Esophagus mucosa (tissue), 1 donor: ENCODE data around the gene PLA2G5. TPM values are rescaled to one million over a fixed set of nuclear protein-coding genes. Genes with fewer than 3 reads are reported as not detected.
A peak's percentile ranks its signal among the peaks of the same experiment; 100 is the strongest.
"Not testable (repeated sequence)": the region's sequence is repeated elsewhere in the genome, so short reads cannot be mapped to it uniquely, and the experiment has no call there.

Source experiments
- ATAC-seq: fragments of 200-7000 bp; cut with Tn5 transposase; one replicate; pipeline ENCODE4 v1.9.1; 2020
- total RNA-seq: library from RNA; stranded (reverse); gene quantifications from one replicate; pipeline ENCODE4 v1.2.4, GENCODE V29; 2023
- donor health status: DM: yes; HTN: yes; CAD: no.

The PLA2G5 gene
- total RNA-seq = 0.52 TPM

- no peak for ATAC-seq
Observed at GRCh38 chr1:20069874-20070273, at the start of gene PLA2G5. Gene PLA2G5, plus strand, starts transcription at chr1:20070194. Its CDS starts 14,637 bp downstream, at chr1:20084831.

GRCh38 chr1:20028125-20028524, 41.9 kb upstream of the PLA2G5 start:
- ATAC-seq = no peak

- no peak for ATAC-seq
Observed at GRCh38 chr1:20028726-20029125, 41.3 kb upstream of the PLA2G5 start.

GRCh38 chr1:20029178-20029912, 40.6 kb upstream of the PLA2G5 start:
- no peak for ATAC-seq

- not testable (repeated sequence) for ATAC-seq
Observed at GRCh38 chr1:20030436-20031151, 39.4 kb upstream of the PLA2G5 start.

- ATAC-seq = no peak
Observed at GRCh38 chr1:20031161-20031560, 38.8 kb upstream of the PLA2G5 start.

GRCh38 chr1:20031836-20032235, 38.2 kb upstream of the PLA2G5 start:
- ATAC-seq = no peak

GRCh38 chr1:20032425-20032824, 37.6 kb upstream of the PLA2G5 start:
- ATAC-seq = no peak

- no peak for ATAC-seq
Observed at GRCh38 chr1:20033420-20033819, 36.6 kb upstream of the PLA2G5 start.

- ATAC-seq = no peak
Observed at GRCh38 chr1:20035114-20035513, 34.9 kb upstream of the PLA2G5 start.

GRCh38 chr1:20037877-20038276, 32.1 kb upstream of the PLA2G5 start:
- ATAC-seq = peak; percentile 71

- no peak for ATAC-seq
Observed at GRCh38 chr1:20047096-20047495, 22.9 kb upstream of the PLA2G5 start.

- no peak for ATAC-seq
Observed at GRCh38 chr1:20048563-20048962, 21.4 kb upstream of the PLA2G5 start.

GRCh38 chr1:20049056-20049798, 20.8 kb upstream of the PLA2G5 start:
- not testable (repeated sequence) for ATAC-seq

- ATAC-seq = no peak
Observed at GRCh38 chr1:20051218-20051829, 18.7 kb upstream of the PLA2G5 start.

- ATAC-seq = no peak
Observed at GRCh38 chr1:20052386-20052785, 17.6 kb upstream of the PLA2G5 start.

- ATAC-seq = no peak
Observed at GRCh38 chr1:20057886-20058420, 12.0 kb upstream of the PLA2G5 start.

GRCh38 chr1:20058531-20058930, 11.5 kb upstream of the PLA2G5 start:
- ATAC-seq = no peak

GRCh38 chr1:20059847-20060246, 10.1 kb upstream of the PLA2G5 start:
- ATAC-seq = peak; percentile 31

- not testable (repeated sequence) for ATAC-seq
Observed at GRCh38 chr1:20060791-20061190, 9.2 kb upstream of the PLA2G5 start.

- no peak for ATAC-seq
Observed at GRCh38 chr1:20061866-20062265, 8.1 kb upstream of the PLA2G5 start.

GRCh38 chr1:20063861-20064292, 6.1 kb upstream of the PLA2G5 start:
- ATAC-seq = no peak

GRCh38 chr1:20068722-20069121, 1.3 kb upstream of the PLA2G5 start:
- no peak for ATAC-seq
